GM19043 (cell line): ENCODE data around the gene NTN4.
"Not testable (repeated sequence)": the region's sequence is repeated elsewhere in the genome, so short reads cannot be mapped to it uniquely, and the experiment has no call there.

ENCODE experiments used
- ATAC-seq: cut with Tn5 transposase; IDR thresholded peaks from one replicate; pipeline ENCODE4 v1.9.1; 2021; ENCODE audit warnings: low read depth; ENCODE audit not compliant: unreplicated experiment

NTN4 gene

DNA sequence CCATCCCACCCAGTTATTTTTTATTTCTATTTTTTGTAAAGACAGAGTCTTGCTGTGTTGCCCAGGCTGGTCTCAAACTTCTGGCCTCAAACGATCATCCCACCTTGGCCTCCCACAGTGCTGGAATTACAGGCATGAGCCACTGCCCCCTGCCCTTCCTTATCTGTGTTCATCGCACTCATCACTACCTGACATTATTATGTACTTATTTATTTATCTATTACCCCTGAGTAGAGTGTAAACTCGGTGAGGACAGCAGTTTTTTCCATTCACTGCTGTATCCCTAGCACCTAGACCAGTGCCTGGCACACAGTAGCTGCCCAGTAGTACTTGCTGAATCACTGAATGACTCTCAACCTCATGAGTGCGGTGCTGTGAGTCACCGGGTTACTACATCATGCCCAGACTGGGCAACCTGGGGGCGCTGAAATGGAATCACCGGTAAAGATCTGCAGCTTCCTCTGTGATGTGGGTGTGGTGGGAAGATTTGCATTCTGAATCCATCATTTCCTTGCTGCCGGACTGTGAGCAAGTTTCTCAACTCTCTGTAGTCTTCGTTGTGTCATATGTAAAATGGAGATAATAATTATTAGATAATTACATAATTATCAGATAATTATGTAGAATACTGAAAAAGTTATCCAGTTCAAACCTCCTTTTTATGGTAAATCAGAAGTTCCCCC is 157.4 kb downstream of the NTN4 start:
- ATAC-seq: no peak

DNA sequence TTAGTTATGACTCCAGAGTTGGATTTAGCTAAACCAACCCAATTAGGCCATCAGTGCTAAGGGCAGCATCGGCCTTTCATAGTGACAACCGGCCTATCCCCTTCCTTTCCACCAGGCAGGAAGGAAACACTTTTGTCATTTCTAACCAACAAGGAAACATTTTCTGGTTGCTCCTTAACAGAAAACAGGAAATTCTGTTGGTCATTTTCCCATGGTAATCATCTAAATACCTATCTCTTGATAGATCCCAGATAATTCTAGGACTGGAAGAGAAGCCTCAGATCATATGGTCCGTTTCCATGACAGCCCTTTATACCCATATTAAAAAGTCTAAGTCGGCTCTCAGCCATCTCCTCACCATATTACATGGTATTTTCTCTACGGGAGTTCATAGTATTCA is 160.1 kb downstream of the NTN4 start:
- no peak for ATAC-seq

DNA sequence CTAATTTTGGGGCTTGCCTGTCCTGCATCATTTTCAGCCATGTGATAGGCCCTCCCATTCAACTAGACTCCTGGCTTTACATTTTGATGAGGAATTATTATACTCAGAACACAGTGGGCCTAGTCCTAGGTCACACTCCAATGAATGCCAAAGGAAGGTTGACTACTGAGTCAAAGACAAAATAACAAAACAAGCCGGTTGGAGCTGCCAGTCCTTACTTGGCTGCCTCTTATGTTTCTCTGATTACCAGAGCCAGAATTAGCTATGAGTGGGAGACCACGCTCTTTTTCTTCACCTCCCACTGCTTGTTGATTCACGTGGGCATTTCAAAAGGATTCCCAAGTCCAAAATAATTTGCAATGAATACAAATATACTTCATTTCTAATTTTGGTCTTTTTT is 161.2 kb downstream of the NTN4 start:
- no peak for ATAC-seq

- ATAC-seq: no peak
These were observed 163.7 kb downstream of the NTN4 start for GRCh38 chr12:95626854-95627253.

GRCh38 chr12:95625012-95625411 is 165.6 kb downstream of the NTN4 start:
- no peak for ATAC-seq

GRCh38 chr12:95624589-95624988 is 166.0 kb downstream of the NTN4 start:
- ATAC-seq: no peak

GRCh38 chr12:95623554-95624170 is 166.9 kb downstream of the NTN4 start:
- ATAC-seq: no peak

GRCh38 chr12:95622879-95623278 is 167.7 kb downstream of the NTN4 start:
- no peak for ATAC-seq

- no peak for ATAC-seq
These were observed 168.8 kb downstream of the NTN4 start for GRCh38 chr12:95621725-95622124.

GRCh38 chr12:95620171-95620570 is 170.4 kb downstream of the NTN4 start:
- ATAC-seq: no peak

DNA sequence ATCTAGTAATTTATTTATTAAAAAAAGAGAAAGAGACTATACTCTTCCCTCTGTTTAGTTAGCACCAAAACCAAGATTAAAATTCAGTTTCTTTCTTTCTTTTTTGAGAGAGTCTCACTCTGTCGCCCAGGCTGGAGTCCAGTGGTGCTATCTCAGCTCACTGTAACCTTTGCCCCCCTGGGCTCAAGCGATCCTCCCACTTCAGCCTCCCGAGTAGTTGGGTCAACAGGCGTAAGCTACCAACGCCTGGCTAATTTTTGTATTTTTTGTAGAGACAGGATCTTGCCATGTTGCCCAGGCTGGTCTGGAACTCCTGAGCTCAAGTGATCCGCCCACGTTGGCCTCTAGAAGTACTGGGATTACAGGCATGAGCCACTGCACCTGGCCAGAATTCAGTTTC is 174.1 kb downstream of the NTN4 start:
- ATAC-seq: not testable (repeated sequence)

DNA sequence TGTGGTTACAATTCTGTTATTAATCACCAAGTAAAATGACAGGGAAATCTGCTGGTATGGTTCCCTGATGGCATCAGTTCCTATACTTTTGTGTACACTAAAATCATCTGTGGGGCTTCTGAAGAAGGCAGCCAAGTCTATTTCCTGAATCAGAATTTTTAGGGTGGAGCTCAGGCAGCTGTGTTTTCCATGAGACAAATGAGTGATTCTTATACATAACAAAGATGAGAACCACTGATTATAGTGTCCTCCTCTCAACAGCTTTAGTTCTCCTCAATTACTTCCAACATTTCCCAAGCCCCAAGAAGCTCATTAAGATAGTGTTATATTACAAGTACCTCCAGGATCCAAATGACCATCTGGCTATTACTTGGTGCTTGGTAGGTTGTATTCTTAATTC is 174.8 kb downstream of the NTN4 start:
- ATAC-seq: no peak

DNA sequence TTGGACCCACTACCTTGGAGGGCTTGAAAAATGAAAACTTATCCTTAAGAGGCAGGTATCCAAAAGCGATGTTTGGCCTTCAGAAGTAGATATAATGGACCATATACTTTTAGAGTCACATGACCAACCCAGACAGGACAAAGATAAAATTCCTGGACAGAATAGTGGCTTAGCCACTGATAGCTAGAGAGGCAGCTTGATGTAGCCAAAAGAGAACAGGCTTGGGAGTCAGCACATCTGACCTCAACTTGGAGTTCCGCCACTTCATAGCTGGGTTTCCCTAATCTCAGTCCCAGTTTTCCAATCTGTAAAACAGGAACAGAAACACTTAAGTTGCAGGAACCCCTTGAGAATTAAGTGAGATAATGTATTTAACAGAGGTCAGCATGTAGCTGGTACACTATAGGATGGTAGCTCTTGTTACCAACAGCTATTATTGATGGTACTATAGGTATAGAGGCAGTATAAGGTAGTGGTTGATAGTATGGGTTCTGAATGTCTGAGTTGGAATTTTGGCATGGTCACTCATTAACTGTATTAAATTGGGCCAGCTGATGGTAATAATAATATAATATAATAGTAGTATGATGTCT is 176.1 kb downstream of the NTN4 start:
- no peak for ATAC-seq

DNA sequence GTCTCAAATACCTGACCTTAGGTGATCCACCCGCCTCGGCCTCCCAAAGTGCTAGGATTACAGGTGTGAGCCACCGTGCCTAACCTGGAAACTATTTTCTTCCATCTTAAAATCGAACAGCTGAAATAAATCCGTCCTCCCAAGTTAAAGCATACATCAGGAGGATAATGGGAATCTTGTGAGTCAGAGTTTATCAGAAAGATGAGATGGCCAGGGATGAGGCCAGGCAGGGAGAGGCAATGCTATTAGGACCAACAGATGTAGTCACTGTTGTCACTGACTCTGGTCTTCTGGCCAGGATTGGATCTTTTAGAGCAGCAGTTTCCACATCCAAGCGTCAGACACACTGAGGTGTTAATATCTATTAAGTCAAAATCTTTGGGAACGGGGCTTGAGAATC is 177.5 kb downstream of the NTN4 start:
- ATAC-seq: no peak

GRCh38 chr12:95611676-95612309 is 178.8 kb downstream of the NTN4 start:
- ATAC-seq: no peak

DNA sequence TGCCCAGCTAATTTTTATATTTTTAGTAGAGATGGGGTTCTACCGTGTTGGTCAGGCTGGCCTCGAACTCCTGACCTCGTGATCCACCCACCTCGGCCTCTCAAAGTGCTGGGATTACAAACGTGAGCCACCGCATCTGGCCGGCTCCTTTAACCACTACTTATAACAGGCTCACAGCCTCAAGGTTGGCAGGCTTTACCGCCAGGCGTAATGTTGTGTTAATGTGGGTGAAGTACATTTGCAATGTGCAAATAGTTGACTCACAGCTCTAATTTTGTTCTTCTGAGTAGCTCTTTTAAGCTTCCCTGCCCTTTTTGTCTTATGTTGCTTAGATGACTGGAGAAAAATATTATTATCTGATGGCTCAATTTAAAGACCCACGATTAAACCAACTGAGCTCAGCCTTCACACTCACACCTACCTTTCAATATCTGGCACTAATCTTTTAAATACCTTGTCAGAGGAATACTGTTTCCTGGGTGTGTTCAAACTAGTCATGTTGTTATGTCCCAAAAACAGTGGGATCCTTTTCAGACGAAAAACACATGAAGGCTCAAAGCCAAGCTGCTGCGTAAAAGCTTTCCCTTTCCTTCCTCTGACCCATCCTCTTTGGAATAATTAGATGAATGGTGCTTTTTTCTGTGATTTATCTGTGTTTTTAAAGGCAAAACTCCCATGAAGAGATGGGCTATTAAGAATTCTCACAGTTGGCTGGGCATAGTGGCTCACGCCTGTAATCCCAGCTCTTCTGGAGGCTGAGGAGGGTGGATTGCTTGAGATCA is 182.1 kb downstream of the NTN4 start:
- no peak for ATAC-seq
